GM12878 (cell line): ENCODE data around the gene LMLN. TPM values are rescaled to one million over a fixed set of nuclear protein-coding genes. Genes with fewer than 3 reads are reported as not detected.
"Not testable (repeated sequence)": the region's sequence is repeated elsewhere in the genome, so short reads cannot be mapped to it uniquely, and the experiment has no call there.

ENCODE experiments used
- ATAC-seq: fragments of 200-7000 bp; cut with Tn5 transposase; 3 replicates; pipeline ENCODE4 v1.9.1; 2020; ENCODE audit warnings: mild to moderate bottlenecking, moderate library complexity
- BruUV-seq: library from RNA; stranded (reverse); fragments of 400-500 nt; replicated peaks from 2 replicates; lab custom pipeline; 2021; lab: Mats Ljungman, UMichigan
- CTCF ChIA-PET: fragments of 300-600 bp; sonication (Branson Sonifier 250); formaldehyde crosslinking; extraction: SDS; loops from one replicate; lab custom pipeline; 2021; ENCODE audit warnings: inconsistent platforms; lab: Yijun Ruan, JAX
- POLR2A ChIA-PET: fragments of 350-600 bp; formaldehyde crosslinking; extraction: SDS; loops from one replicate; lab custom pipeline; 2021; ENCODE audit warnings: inconsistent platforms; lab: Charles Lee
- RAD21 ChIA-PET: fragments of 300-600 bp; sonication (Branson Sonifier 250); formaldehyde crosslinking; loops from one replicate; lab custom pipeline; 2023; ENCODE audit warnings: antibody characterized with exemption; ENCODE audit not compliant: unreplicated experiment; lab: Charles Lee
- SMC1A ChIA-PET: fragments of 300-600 bp; sonication (Branson Sonifier 250); formaldehyde crosslinking; loops from one replicate; lab custom pipeline; 2023; ENCODE audit not compliant: unreplicated experiment, uncharacterized antibody; lab: Charles Lee
- DNase-seq: peaks from one replicate; pipeline ENCODE4 v3.0.0-alpha.2; 2011; ENCODE audit warnings: low read depth, low spot score
- FAIRE-seq: peaks from 3 replicates; lab custom pipeline; 2011; peaks lifted over from hg19 to GRCh38; lab: Jason Lieb, UNC
- H2AFZ ChIP-seq: 2 replicates; pipeline ENCODE4 v1.6.0; 2011; ENCODE audit warnings: low read depth, low read length, control low read depth; ENCODE audit not compliant: control insufficient read depth
- H3K27ac ChIP-seq: 2 replicates; pipeline ENCODE4 v1.5.1; 2011; ENCODE audit warnings: control low read depth; ENCODE audit not compliant: control insufficient read depth, insufficient read depth
- H3K27me3 ChIP-seq, 2 experiments: replicated peaks in 1 of 2; 2 replicates each; pipeline versions ENCODE4 v1.6.0 to v1.6.1; 2011; ENCODE audit warnings: low read length in 1 of 2; ENCODE audit not compliant: control insufficient read depth in 2 of 2, insufficient read depth in 2 of 2
- H3K36me3 ChIP-seq, 2 experiments: 2 replicates each; pipeline ENCODE4 v1.5.1; 2011; ENCODE audit warnings: low read length in 1 of 2; ENCODE audit not compliant: control insufficient read depth in 2 of 2, insufficient read depth in 2 of 2
- H3K4me1 ChIP-seq: 2 replicates; pipeline ENCODE4 v1.6.1; 2011; ENCODE audit warnings: mild to moderate bottlenecking, low read length, moderate library complexity, mixed read lengths; ENCODE audit not compliant: control insufficient read depth, insufficient read depth
- H3K4me2 ChIP-seq: 2 replicates; pipeline ENCODE4 v1.6.0; 2011; ENCODE audit warnings: control low read depth; ENCODE audit not compliant: control insufficient read depth, insufficient read depth
- H3K4me3 ChIP-seq: fragments of 200-600 bp; sonication (generic); 2 replicates; pipeline ENCODE4 v1.5.1; 2016
- H3K79me2 ChIP-seq: 2 replicates; pipeline ENCODE4 v1.6.0; 2011; ENCODE audit warnings: low read length; ENCODE audit not compliant: control insufficient read depth, insufficient read depth
- H3K9ac ChIP-seq: 2 replicates; pipeline ENCODE4 v1.8.0; 2011; ENCODE audit warnings: low read length, control low read depth, mixed read lengths; ENCODE audit not compliant: control insufficient read depth, insufficient read depth
- H3K9me3 ChIP-seq: replicated peaks from 3 replicates; pipeline ENCODE4 v1.5.1; 2011; ENCODE audit warnings: mild to moderate bottlenecking, low read length; ENCODE audit not compliant: control insufficient read depth, insufficient read depth
- H4K20me1 ChIP-seq: 2 replicates; pipeline ENCODE4 v1.6.0; 2011; ENCODE audit not compliant: control insufficient read depth, insufficient read depth
- CBX3 ChIP-seq: fragments of 200-600 bp; sonication (generic); IDR thresholded peaks from 2 replicates; pipeline ENCODE4 v1.6.1; 2016; ENCODE audit warnings: low read depth, borderline replicate concordance
- CHD2 ChIP-seq: IDR thresholded peaks from 2 replicates; pipeline ENCODE4 v1.6.1; 2011; ENCODE audit warnings: low read depth, low read length, improper control_type of control experiment, borderline replicate concordance
- GATAD2B ChIP-seq: fragments of 450-650 bp; conservative IDR thresholded peaks from 2 replicates; pipeline ENCODE4 v1.6.1; 2017; ENCODE audit warnings: low read depth, mild to moderate bottlenecking, moderate library complexity
- IKZF2 ChIP-seq, 2 experiments: fragments of 450-650 bp; IDR thresholded peaks; 2 replicates each; pipeline ENCODE4 v1.6.1; 2017; ENCODE audit warnings: mild to moderate bottlenecking in 2 of 2, moderate library complexity in 2 of 2
- MEF2B ChIP-seq: fragments of 450-650 bp; IDR thresholded peaks from 2 replicates; pipeline ENCODE4 v1.6.1; 2018; ENCODE audit warnings: mild to moderate bottlenecking, moderate library complexity; ENCODE audit not compliant: partially characterized antibody, poor library complexity, severe bottlenecking
- MXI1 ChIP-seq: fragments of 150-350 bp; IDR thresholded peaks from 2 replicates; pipeline ENCODE4 v1.6.1; 2011; ENCODE audit warnings: low read depth, mild to moderate bottlenecking, inconsistent platforms, low read length, improper control_type of control experiment
- MYC ChIP-seq: IDR thresholded peaks from 2 replicates; pipeline ENCODE4 v1.6.1; 2011; ENCODE audit warnings: mild to moderate bottlenecking, low read length, moderate library complexity, inconsistent platforms; ENCODE audit not compliant: insufficient read depth, insufficient replicate concordance, insufficient read length, severe bottlenecking
- NFYB ChIP-seq: IDR thresholded peaks from 2 replicates; pipeline ENCODE4 v1.6.1; 2011; ENCODE audit warnings: low read depth, mild to moderate bottlenecking, low read length, improper control_type of control experiment, moderate library complexity; ENCODE audit not compliant: insufficient read depth
- PML ChIP-seq: IDR thresholded peaks from 2 replicates; pipeline ENCODE4 v1.6.1; 2012; ENCODE audit warnings: low read length, inconsistent platforms
- ZNF274 ChIP-seq: IDR thresholded peaks from one replicate; pipeline ENCODE4 v1.8.0; 2011; ENCODE audit not compliant: insufficient read length, insufficient read depth
- whole genome bisulfite sequencing: methylation state at CpG from one replicate; pipeline ENCODE4 v1.1.6; 2016; ENCODE audit warnings: low lambda C conversion rate; ENCODE audit not compliant: insufficient replicate concordance, insufficient coverage; ENCODE audit errors: missing lambda C conversion rate; 5-methylcytosine and 5-hydroxymethylcytosine counted together
- in situ Hi-C: fragments of 300-500 bp; cut with MboI; formaldehyde crosslinking; loops from 9 replicates; pipeline ENCODE4 v1.14.3; 2018; ENCODE audit warnings: mixed read lengths
- intact Hi-C: fragments of 100-400 bp; cut with micrococcal nuclease; formaldehyde crosslinking; loops from one replicate; pipeline ENCODE4 v1.14.2; 2022; ENCODE audit not compliant: unreplicated experiment
- polyA plus RNA-seq, 11 experiments: library from polyadenylated mRNA; depleted of rRNA in 4 of 11; unstranded in 6 of 11; stranded (reverse) in 5 of 11; fragments of >200 nt; fragmentation: Nextera tagmentation in 4 of 11; fragmentation: Illumina TruSeq in 1 of 11; extraction: Ambion mirVana in 4 of 11; extraction: Trizol in 1 of 11; gene quantifications; 1 replicate in 1 of 11; 2 replicates in 10 of 11; pipeline versions ENCODE4 v1.2.1 to v1.2.3, GENCODE V29; 2011 to 2016; ENCODE audit warnings: inconsistent platforms in 2 of 11, missing spikeins in 2 of 11, low read depth in 1 of 11
- total RNA-seq, 4 experiments: library from RNA; depleted of rRNA in 3 of 4; stranded (reverse); fragments of >200 nt in 3 of 4; fragmentation: Illumina TruSeq in 1 of 4; extraction: Trizol in 1 of 4; gene quantifications; 2 replicates each; pipeline versions ENCODE4 v1.2.1 to v1.2.3, GENCODE V29; 2013 to 2021
- TF ChIP-seq, protein P1 (sequence below): fragments of 450-650 bp; IDR thresholded peaks from 2 replicates; pipeline ENCODE4 v1.6.1; 2014; ENCODE audit warnings: mild to moderate bottlenecking
- TF ChIP-seq, protein P2 (sequence below): IDR thresholded peaks from 2 replicates; pipeline ENCODE4 v1.6.1; 2012; ENCODE audit warnings: low read depth, low read length, improper control_type of control experiment
- TF ChIP-seq, protein P3 (sequence below): fragments of 450-650 bp; IDR thresholded peaks from 2 replicates; pipeline ENCODE4 v1.6.1; 2017; ENCODE audit warnings: borderline replicate concordance

The LMLN gene
- total and polyA plus RNA-seq, 10 of the 15 experiments (the other 5 are each of a cell fraction or from before 2014, with no cell fraction given), result 0.02 to 1.7 (median 0.81) TPM

DNA sequence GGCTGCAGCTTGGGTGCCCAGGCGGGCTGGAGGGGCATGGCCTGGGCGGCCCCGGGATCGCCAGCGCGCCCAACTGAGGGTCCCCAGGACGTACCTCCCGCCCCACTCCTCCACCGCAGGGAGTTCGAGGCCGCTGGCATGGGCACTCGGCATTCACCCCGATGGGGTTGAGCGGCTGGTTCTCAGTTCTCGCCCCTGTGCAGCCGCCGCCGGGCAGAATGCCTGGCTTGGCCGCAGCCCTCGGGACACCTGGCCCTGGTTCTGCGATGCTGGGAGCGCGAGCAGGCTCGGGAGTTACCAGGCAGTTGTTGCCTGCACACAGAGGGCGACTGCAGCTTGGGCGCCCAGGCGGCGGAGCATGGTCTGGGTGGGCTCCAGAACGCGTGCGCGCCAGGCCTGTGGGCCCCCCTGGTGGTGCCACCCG is 121.4 kb downstream of the LMLN start:
- TF ChIP-seq, protein P1, sequence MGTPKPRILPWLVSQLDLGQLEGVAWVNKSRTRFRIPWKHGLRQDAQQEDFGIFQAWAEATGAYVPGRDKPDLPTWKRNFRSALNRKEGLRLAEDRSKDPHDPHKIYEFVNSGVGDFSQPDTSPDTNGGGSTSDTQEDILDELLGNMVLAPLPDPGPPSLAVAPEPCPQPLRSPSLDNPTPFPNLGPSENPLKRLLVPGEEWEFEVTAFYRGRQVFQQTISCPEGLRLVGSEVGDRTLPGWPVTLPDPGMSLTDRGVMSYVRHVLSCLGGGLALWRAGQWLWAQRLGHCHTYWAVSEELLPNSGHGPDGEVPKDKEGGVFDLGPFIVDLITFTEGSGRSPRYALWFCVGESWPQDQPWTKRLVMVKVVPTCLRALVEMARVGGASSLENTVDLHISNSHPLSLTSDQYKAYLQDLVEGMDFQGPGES, result no peak
- TF ChIP-seq GATAD2B (no peak), MYC (no peak), MXI1 (no peak), MEF2B (no peak), CBX3 (no peak), CHD2 (no peak), NFYB (no peak), ZNF274 (no peak), IKZF2 (IDR thresholded peaks at IDR 0.05) (no peak), PML (no peak)
- TF ChIP-seq, protein P2, sequence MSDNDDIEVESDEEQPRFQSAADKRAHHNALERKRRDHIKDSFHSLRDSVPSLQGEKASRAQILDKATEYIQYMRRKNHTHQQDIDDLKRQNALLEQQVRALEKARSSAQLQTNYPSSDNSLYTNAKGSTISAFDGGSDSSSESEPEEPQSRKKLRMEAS, result no peak
- TF ChIP-seq, protein P3, sequence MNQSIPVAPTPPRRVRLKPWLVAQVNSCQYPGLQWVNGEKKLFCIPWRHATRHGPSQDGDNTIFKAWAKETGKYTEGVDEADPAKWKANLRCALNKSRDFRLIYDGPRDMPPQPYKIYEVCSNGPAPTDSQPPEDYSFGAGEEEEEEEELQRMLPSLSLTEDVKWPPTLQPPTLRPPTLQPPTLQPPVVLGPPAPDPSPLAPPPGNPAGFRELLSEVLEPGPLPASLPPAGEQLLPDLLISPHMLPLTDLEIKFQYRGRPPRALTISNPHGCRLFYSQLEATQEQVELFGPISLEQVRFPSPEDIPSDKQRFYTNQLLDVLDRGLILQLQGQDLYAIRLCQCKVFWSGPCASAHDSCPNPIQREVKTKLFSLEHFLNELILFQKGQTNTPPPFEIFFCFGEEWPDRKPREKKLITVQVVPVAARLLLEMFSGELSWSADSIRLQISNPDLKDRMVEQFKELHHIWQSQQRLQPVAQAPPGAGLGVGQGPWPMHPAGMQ, result no peak
- H3K36me3 ChIP-seq, result no peaks in the 10 kb centered on the region
- ChIA-PET SMC1A (no interaction called here), CTCF (no interaction called here), RAD21 (no interaction called here), POLR2A (no interaction called here)
- no peak overlapping the region for H3K4me3 ChIP-seq
- H3K9ac ChIP-seq, result no peak overlapping the region
- no peak overlapping the region for H3K4me2 ChIP-seq
- no peak overlapping the region for H3K27ac ChIP-seq
- H3K27me3 ChIP-seq, result peaks cover 3 to 8% of the 10 kb centered on the region in 2 experiments; a peak in 3 of 4 replicates
- no peak overlapping the region for H2AFZ ChIP-seq
- no peak for ATAC-seq
- H3K4me1 ChIP-seq, result no peaks in the 10 kb centered on the region
- no peaks in the 10 kb centered on the region for H3K79me2 ChIP-seq
- intact Hi-C loops, result no loop called here
- no TSS peak for BruUV-seq
- FAIRE-seq, result no peak
- DNase-seq, result no peak
- in situ Hi-C loops, result no loop called here
- WGBS, result 52% methylated on average over 29 of the region's 33 CpGs
- H3K9me3 ChIP-seq, result peaks cover 2% of the 10 kb centered on the region; the same call in 2 of the 3 replicates
- no peaks in the 10 kb centered on the region for H4K20me1 ChIP-seq

DNA sequence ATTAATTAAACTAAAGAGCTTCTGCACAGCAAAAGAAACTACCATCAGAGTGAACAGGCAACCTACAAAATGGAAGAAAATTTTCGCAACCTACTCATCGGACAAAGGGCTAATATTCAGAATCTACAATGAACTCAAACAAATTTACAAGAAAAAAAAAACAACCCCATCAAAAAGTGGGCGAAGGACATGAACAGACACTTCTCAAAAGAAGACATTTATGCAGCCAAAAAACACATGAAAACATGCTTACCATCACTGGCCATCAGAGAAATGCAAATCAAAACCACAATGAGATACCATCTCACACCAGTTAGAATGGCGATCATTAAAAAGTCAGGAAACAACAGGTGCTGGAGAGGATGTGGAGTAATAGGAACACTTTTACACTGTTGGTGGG is 122.2 kb downstream of the LMLN start:
- in situ Hi-C loops, H3K9ac ChIP-seq, H2AFZ ChIP-seq, FAIRE-seq, H3K27ac ChIP-seq, CTCF ChIA-PET, ATAC-seq, H3K4me2 ChIP-seq, H3K79me2 ChIP-seq, H3K4me3 ChIP-seq, SMC1A ChIA-PET, H3K36me3 ChIP-seq, H4K20me1 ChIP-seq, H3K9me3 ChIP-seq, BruUV-seq, RAD21 ChIA-PET, POLR2A ChIA-PET, H3K4me1 ChIP-seq, DNase-seq, H3K27me3 ChIP-seq, intact Hi-C loops: not testable (repeated sequence)
- 95% methylated on average over 3 of the region's 4 CpGs for WGBS
